ENCODE measurements around the gene OS9.
"Not testable (repeated sequence)": the region's sequence is repeated elsewhere in the genome, so short reads cannot be mapped to it uniquely, and the experiment has no call there.

OS9 gene

GRCh38 chr12:57693317-57693658, 644 bp upstream of the OS9 start:
- FAIRE-seq (no peak), DNase-seq (ENCODE audit: low spot score) (no peak)

- no peak for FAIRE-seq
Measured at GRCh38 chr12:57694459-57695019, 607 bp downstream of the OS9 start.

GRCh38 chr12:57695770-57696432, 2.0 kb downstream of the OS9 start:
- FAIRE-seq (no peak), DNase-seq (ENCODE audit: low spot score) (no peak)

More at GRCh38 chr12:57694459-57695019, 607 bp downstream of the OS9 start:
- DNase-seq (ENCODE audit: low spot score), result no peak

- DNase-seq (ENCODE audit: low spot score), result no peak
- no peak for FAIRE-seq
Measured at GRCh38 chr12:57697076-57697475, 3.1 kb downstream of the OS9 start.

- FAIRE-seq (no peak), DNase-seq (ENCODE audit: low spot score) (no peak)
Measured at GRCh38 chr12:57698414-57698813, 4.5 kb downstream of the OS9 start.

- FAIRE-seq (no peak), DNase-seq (ENCODE audit: low spot score) (no peak)
Measured at GRCh38 chr12:57700317-57700716, 6.4 kb downstream of the OS9 start.

GRCh38 chr12:57707250-57707649, 13.3 kb downstream of the OS9 start:
- FAIRE-seq (no peak), DNase-seq (ENCODE audit: low spot score) (no peak)

GRCh38 chr12:57708296-57708695, 14.4 kb downstream of the OS9 start:
- DNase-seq (ENCODE audit: low spot score) (no peak), FAIRE-seq (no peak)

GRCh38 chr12:57712701-57713100, 18.8 kb downstream of the OS9 start:
- DNase-seq (ENCODE audit: low spot score) (no peak), FAIRE-seq (no peak)

GRCh38 chr12:57713209-57713608, 19.3 kb downstream of the OS9 start:
- no peak for DNase-seq (ENCODE audit: low spot score)
- no peak for FAIRE-seq

- DNase-seq (ENCODE audit: low spot score); FAIRE-seq: not testable (repeated sequence)
Measured at GRCh38 chr12:57715036-57715748, 21.3 kb downstream of the OS9 start.

- DNase-seq (ENCODE audit: low spot score) (no peak), FAIRE-seq (no peak)
Measured at GRCh38 chr12:57715786-57716185, 21.9 kb downstream of the OS9 start.

GRCh38 chr12:57716305-57716704, 22.4 kb downstream of the OS9 start:
- DNase-seq (ENCODE audit: low spot score), result no peak
- FAIRE-seq, result no peak

- DNase-seq (ENCODE audit: low spot score), result no peak
- FAIRE-seq, result no peak
Measured at GRCh38 chr12:57717131-57717530, 23.2 kb downstream of the OS9 start.

- FAIRE-seq, result no peak
- no peak for DNase-seq (ENCODE audit: low spot score)
Measured at GRCh38 chr12:57717846-57718640, 24.1 kb downstream of the OS9 start.

- DNase-seq (ENCODE audit: low spot score) (no peak), FAIRE-seq (no peak)
Measured at GRCh38 chr12:57718641-57719528, 25.0 kb downstream of the OS9 start.

- DNase-seq (ENCODE audit: low spot score) (no peak), FAIRE-seq (no peak)
Measured at GRCh38 chr12:57719777-57720605, 26.1 kb downstream of the OS9 start.

GRCh38 chr12:57720606-57721595, 27.0 kb downstream of the OS9 start:
- no peak for FAIRE-seq
- DNase-seq (ENCODE audit: low spot score), result no peak
